PFSK-1 (cell line): Measurements from ENCODE around the gene FRMD4A.

Experiments used
- FOXP2 ChIP-seq: optimal IDR thresholded peaks from 2 replicates; pipeline ENCODE3; 2011; ENCODE audit warnings: borderline replicate concordance, control low read depth, inconsistent platforms; ENCODE audit not compliant: insufficient read depth; ENCODE audit errors: extremely low read length, extremely low read depth
- POLR2AphosphoS5 ChIP-seq: IDR thresholded peaks from 2 replicates; pipeline ENCODE4 v1.6.1; 2012; ENCODE audit warnings: low read depth, mild to moderate bottlenecking, control low read depth, low read length, moderate library complexity
- SIN3A ChIP-seq: IDR thresholded peaks from 2 replicates; pipeline ENCODE4 v1.6.1; 2012; ENCODE audit warnings: mild to moderate bottlenecking, low read length, moderate library complexity, borderline replicate concordance; ENCODE audit not compliant: insufficient read depth
- TAF1 ChIP-seq: IDR thresholded peaks from 2 replicates; pipeline ENCODE4 v1.6.1; 2012; ENCODE audit warnings: low read length, control low read depth, borderline replicate concordance; ENCODE audit not compliant: insufficient read depth
- TF ChIP-seq, protein P1 (sequence below), 2 experiments: IDR thresholded peaks; 2 replicates each; pipeline versions ENCODE4 v1.6.1 to v1.8.0; 2011 to 2012; ENCODE audit warnings: low read depth in 2 of 2, low read length in 2 of 2, control low read depth in 1 of 2, inconsistent platforms in 1 of 2, mild to moderate bottlenecking in 1 of 2, moderate library complexity in 1 of 2; ENCODE audit not compliant: insufficient read depth in 1 of 2

Gene FRMD4A

DNA sequence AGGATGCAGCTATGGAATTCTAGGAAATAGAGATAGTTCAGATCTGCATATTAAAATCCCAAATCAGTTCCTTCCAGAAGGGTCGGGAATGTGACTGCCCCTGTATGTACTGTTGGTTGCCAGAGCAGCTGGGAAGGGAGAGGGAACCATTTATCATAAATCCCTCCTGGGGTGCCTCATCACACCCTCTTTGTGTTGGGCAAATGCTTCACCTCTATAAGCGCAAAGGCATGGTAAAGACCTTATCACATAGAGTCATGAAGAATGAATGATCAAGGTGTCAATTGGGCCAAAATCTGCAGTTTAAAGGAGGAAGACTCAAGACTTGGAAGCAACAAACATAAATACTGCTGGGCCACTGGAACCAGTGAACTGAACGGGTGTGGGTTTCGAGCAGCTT is 65.0 kb downstream of the FRMD4A start:
- no peak for TF ChIP-seq SIN3A
- TF ChIP-seq, protein P1, sequence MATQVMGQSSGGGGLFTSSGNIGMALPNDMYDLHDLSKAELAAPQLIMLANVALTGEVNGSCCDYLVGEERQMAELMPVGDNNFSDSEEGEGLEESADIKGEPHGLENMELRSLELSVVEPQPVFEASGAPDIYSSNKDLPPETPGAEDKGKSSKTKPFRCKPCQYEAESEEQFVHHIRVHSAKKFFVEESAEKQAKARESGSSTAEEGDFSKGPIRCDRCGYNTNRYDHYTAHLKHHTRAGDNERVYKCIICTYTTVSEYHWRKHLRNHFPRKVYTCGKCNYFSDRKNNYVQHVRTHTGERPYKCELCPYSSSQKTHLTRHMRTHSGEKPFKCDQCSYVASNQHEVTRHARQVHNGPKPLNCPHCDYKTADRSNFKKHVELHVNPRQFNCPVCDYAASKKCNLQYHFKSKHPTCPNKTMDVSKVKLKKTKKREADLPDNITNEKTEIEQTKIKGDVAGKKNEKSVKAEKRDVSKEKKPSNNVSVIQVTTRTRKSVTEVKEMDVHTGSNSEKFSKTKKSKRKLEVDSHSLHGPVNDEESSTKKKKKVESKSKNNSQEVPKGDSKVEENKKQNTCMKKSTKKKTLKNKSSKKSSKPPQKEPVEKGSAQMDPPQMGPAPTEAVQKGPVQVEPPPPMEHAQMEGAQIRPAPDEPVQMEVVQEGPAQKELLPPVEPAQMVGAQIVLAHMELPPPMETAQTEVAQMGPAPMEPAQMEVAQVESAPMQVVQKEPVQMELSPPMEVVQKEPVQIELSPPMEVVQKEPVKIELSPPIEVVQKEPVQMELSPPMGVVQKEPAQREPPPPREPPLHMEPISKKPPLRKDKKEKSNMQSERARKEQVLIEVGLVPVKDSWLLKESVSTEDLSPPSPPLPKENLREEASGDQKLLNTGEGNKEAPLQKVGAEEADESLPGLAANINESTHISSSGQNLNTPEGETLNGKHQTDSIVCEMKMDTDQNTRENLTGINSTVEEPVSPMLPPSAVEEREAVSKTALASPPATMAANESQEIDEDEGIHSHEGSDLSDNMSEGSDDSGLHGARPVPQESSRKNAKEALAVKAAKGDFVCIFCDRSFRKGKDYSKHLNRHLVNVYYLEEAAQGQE (IDR thresholded peaks at IDR 0.05; ENCODE audit: insufficient read depth in 1 of 2, low read depth in 2 of 2, low read length in 2 of 2): no peak
- TF ChIP-seq FOXP2: no peak
- TF ChIP-seq TAF1: no peak
- no peak for TF ChIP-seq POLR2AphosphoS5

DNA sequence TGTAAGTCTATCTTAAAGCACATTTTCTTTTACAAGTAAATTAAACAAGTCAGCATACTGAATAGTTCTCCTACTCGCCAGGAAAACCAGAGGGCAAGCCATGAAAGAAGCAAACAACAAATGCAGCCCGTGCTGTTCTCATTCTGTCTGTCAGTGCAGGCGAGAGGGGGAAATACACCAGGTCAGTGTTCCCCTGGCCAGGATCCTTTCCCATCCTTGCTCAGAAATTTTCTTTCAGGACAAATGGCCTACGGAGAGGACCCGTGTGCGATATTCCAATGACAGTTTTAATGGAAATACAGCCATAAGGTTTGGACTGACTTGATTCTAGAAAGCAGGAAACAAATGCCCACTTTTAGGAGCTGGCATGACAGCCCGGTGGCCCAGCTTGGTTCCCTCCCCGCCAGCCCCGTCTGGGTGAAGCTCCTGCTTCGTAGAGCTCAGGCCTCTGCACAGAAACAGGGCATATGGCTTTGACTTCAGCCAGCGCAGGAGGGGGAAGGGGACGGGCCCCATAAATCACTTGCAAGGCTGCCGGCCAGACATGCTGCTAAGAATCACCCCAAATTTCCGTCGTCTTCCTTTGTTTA is 67.8 kb downstream of the FRMD4A start:
- no peak for TF ChIP-seq SIN3A
- no peak for TF ChIP-seq POLR2AphosphoS5
- no peak for TF ChIP-seq TAF1
- TF ChIP-seq, protein P1 (IDR thresholded peaks at IDR 0.05; ENCODE audit: insufficient read depth in 1 of 2, low read depth in 2 of 2, low read length in 2 of 2): no peak
- TF ChIP-seq FOXP2: no peak

DNA sequence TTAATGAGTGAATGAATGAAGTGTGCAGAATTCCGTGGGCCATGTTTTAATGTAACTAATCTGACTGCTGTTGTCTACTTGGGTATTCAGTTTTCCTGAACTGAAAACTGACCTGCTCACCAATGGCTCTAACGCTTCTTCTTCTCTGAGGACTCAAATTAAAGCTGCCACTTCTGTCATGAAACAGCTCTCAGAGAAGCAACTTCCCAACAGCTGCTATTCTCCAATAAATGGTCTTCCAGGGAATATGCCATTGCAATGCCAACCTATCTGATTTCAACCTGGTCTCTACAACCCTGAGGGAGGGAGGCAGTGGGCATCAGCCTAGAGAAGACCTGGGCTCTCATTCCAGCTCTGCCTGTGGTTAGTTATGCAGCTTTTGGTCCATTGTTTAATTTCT is 69.4 kb downstream of the FRMD4A start:
- TF ChIP-seq SIN3A: no peak
- no peak for TF ChIP-seq POLR2AphosphoS5
- TF ChIP-seq TAF1: no peak
- no peak for TF ChIP-seq FOXP2

DNA sequence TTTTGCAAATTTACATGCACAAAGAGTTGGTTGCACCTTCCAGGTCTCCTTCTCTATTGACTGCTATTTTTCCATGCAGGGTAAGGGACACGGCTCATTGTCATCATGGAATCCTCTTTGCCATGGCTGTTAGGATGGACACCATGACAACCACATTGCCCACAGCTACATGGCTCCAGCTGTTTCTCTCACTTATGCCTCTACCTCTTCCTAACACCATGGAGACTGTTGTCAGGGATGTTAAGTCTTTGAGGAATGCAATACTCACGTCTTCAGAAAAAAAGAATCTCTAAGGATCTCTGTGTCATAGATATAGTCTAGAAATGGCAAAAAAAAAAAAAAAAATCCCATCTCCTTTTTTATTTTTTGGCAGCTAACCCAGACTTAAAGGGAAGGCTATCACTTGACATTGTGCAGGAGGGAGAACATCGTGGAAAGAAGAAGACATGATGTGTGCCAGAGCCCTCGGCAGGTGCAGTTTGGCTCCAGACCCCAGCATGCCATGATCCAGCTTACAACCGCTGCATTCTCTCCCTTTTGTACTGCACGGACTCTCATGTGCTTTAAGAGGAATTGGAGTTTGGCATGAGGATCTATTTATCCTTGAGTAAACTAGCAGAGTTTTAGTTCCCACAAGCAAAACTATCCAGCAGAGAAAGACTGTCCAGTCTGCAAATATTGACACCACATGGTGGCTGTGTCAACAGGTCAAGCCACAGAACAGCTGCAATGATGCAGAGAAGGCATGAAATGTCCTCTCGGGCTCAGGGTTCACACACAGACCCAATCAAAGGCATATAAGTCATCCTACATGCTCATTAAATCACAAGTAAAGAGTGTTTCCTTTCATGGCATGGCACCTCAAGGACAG is 70.8 kb downstream of the FRMD4A start:
- TF ChIP-seq TAF1: no peak
- no peak for TF ChIP-seq POLR2AphosphoS5
- no peak for TF ChIP-seq SIN3A
- no peak for TF ChIP-seq FOXP2
- TF ChIP-seq, protein P1 (IDR thresholded peaks at IDR 0.05; ENCODE audit: insufficient read depth in 1 of 2, low read depth in 2 of 2, low read length in 2 of 2): no peak

DNA sequence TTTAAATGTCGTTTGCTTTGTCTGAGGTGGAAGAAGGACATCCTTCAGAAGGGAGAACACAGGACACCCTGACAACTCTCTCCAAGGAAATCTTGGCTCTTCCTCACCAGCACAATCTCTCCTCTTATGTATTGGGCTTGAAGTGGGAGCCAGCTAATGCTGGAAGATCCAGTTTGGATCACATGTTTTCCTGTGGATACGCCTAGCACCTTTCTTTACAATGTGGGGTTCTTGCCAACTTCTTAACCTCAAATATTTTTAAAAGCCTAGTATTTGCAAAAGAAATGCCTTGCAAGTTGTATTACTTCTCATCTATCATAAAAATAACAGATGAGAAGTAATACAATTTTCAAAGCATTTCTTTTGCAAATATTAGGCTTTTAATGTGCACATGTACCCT is 76.4 kb downstream of the FRMD4A start:
- TF ChIP-seq TAF1 (no peak), SIN3A (no peak), POLR2AphosphoS5 (no peak)
- TF ChIP-seq, protein P1 (IDR thresholded peaks at IDR 0.05; ENCODE audit: insufficient read depth in 1 of 2, low read depth in 2 of 2, low read length in 2 of 2): no peak
